HG02840 (cell line): ENCODE results near the gene C19orf25.

Experiments
- ATAC-seq: cut with Tn5 transposase; IDR thresholded peaks from one replicate; pipeline ENCODE4 v1.9.1; 2021; ENCODE audit warnings: mild to moderate bottlenecking, moderate library complexity, moderate number of reproducible peaks; ENCODE audit not compliant: unreplicated experiment, low FRiP score

Gene C19orf25

DNA sequence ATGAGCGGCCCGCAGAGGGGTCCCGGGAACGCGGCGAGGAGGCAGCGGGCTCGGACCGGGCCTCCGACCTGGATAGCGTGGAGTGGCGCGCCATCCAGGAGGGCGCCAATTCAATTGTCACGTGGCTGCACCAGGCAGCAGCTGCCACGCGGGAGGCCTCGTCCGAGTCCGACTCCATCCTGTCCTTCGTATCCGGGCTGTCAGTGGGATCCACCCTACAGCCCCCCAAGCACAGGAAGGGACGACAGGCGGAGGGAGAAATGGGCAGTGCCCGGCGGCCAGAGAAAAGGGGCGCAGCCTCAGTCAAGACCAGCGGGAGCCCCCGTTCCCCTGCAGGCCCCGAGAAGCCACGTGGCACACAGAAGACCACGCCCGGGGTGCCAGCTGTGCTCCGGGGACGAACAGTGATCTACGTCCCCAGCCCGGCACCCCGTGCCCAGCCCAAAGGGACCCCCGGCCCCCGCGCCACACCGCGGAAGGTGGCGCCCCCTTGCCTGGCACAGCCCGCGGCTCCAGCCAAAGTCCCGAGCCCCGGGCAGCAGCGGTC is 10.7 kb downstream of the C19orf25 start:
- ATAC-seq = no peak

DNA sequence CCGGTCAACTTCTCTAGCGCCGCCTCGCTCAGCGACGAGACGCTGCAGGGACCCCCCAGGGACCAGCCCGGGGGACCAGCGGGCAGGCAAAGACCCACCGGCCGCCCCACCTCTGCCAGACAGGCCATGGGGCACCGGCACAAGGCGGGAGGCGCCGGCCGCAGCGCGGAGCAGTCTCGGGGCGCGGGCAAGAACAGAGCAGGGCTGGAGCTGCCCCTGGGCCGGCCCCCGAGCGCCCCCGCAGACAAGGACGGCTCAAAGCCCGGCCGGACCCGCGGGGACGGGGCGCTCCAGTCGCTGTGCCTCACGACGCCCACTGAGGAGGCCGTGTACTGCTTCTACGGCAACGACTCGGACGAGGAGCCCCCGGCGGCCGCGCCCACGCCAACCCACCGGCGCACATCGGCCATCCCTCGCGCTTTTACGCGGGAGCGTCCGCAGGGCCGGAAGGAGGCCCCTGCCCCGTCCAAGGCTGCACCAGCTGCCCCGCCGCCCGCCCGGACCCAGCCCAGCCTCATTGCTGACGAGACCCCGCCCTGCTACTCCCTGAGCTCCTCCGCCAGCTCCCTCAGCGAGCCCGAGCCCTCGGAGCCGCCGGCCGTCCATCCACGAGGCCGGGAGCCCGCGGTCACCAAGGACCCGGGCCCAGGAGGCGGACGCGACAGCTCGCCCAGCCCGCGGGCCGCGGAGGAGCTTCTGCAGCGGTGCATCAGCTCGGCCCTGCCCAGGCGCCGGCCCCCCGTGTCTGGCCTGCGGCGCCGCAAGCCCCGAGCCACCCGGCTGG is 11.3 kb downstream of the C19orf25 start:
- no peak for ATAC-seq

DNA sequence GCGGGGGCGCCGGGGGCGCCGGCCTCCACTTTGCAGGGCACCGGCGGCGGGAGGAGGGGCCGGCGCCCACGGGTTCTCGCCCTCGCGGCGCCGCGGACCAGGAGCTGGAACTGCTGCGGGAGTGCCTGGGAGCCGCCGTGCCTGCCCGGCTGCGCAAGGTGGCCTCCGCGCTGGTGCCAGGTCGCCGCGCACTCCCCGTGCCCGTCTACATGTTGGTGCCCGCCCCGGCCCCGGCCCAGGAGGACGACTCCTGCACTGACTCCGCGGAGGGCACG is 11.9 kb downstream of the C19orf25 start:
- no peak for ATAC-seq

DNA sequence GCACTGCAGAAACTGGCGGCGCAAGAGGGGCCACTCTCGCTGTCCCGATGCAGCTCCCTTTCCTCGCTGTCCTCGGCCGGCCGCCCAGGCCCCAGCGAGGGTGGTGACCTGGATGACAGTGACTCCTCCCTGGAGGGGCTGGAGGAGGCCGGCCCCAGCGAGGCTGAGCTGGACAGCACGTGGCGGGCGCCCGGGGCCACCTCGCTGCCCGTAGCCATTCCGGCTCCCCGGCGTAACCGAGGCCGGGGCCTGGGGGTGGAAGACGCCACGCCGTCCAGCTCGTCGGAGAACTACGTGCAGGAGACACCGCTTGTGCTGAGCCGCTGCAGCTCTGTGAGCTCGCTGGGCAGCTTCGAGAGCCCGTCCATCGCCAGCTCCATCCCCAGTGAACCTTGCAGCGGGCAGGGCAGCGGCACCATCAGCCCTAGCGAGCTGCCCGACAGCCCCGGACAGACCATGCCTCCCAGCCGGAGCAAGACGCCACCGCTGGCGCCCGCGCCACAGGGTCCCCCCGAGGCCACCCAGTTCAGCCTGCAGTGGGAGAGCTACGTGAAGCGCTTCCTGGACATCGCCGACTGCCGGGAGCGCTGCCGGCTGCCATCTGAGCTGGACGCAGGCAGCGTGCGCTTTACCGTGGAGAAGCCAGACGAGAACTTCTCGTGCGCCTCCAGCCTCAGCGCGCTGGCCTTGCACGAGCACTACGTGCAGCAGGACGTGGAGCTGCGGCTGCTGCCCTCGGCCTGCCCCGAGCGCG is 12.4 kb downstream of the C19orf25 start:
- no peak for ATAC-seq

- no peak for ATAC-seq
Measured at GRCh38 chr19:1466018-1466460, 13.0 kb downstream of the C19orf25 start.

DNA sequence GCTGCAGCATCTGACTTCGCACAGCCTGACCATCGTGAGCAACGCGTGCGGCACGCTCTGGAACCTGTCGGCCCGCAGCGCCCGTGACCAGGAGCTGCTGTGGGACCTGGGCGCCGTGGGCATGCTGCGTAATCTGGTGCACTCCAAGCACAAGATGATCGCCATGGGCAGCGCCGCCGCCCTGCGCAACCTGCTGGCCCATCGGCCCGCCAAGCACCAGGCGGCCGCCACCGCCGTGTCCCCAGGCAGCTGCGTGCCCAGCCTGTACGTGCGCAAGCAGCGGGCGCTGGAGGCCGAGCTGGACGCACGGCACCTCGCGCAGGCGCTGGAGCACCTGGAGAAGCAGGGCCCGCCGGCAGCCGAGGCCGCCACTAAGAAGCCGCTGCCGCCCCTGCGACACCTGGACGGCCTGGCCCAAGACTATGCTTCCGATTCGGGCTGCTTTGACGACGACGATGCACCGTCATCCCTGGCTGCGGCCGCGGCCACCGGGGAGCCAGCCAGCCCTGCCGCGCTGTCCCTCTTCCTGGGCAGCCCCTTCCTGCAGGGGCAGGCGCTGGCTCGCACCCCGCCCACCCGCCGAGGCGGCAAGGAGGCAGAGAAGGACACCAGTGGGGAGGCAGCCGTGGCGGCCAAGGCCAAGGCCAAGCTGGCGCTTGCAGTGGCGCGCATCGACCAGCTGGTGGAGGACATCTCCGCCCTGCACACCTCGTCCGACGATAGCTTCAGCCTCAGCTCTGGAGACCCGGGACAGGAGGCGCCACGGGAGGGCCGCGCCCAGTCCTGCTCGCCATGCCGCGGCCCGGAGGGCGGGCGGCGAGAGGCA is 13.6 kb downstream of the C19orf25 start:
- no peak for ATAC-seq

DNA sequence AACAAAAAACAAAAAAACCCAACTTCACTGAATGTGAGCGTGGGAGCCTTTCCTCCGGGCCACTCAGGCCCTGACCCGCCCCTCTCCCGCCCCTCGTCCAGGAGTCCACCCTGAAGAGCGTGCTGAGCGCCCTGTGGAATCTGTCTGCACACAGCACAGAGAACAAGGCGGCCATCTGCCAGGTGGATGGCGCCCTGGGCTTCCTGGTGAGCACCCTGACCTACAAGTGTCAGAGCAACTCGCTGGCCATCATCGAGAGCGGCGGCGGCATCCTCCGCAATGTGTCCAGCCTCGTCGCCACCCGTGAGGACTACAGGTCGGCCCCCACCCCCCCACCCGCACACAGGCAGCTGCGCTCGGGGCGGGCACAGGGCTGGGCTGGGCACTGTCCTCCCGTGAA is 17.2 kb downstream of the C19orf25 start:
- no peak for ATAC-seq

GRCh38 chr19:1460033-1460995 is 18.7 kb downstream of the C19orf25 start:
- ATAC-seq = no peak

GRCh38 chr19:1459479-1459878 is 19.5 kb downstream of the C19orf25 start:
- ATAC-seq = no peak

GRCh38 chr19:1457892-1458291 is 21.1 kb downstream of the C19orf25 start:
- ATAC-seq = no peak

- ATAC-seq = no peak
Measured at GRCh38 chr19:1457031-1457739, 21.8 kb downstream of the C19orf25 start.

- no peak for ATAC-seq
Measured at GRCh38 chr19:1456121-1456900, 22.7 kb downstream of the C19orf25 start.

DNA sequence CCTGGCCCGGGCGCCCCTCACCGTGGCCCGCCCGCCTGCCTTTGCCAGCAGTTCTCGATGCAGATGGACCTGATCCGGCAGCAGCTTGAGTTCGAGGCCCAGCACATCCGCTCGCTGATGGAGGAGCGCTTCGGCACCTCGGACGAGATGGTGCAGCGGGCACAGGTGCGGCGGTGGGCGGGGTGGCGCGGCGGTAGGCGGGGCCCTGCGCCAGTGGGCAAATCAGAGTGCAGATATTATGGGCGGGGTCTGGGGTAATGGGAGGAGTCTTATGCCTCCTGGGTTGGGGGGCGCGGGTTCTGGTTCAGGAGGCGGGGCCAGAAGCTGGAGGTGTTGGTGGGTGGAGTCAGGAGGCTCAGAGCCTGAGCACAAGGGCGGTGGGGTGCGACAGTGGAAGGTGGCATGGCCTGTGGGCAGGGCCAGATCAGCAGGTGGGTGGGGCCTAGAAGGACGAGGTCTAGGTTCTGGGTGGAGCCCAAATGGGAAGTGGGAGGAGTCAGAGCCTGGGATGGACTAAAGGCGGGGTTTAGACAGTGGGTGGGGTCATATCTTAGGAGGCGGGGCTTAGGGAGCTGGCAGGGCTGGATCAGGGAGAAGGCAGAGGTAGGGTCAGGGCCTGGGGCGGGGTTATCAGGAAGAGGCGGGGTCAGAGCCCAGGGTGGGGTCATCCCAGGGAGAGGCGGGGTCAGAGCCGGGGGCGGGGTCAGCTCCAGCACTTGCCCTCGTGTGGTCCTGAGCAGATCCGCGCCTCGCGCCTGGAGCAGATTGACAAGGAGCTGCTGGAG is 23.5 kb downstream of the C19orf25 start:
- ATAC-seq = no peak

GRCh38 chr19:1455002-1455335 is 24.0 kb downstream of the C19orf25 start:
- ATAC-seq = no peak

DNA sequence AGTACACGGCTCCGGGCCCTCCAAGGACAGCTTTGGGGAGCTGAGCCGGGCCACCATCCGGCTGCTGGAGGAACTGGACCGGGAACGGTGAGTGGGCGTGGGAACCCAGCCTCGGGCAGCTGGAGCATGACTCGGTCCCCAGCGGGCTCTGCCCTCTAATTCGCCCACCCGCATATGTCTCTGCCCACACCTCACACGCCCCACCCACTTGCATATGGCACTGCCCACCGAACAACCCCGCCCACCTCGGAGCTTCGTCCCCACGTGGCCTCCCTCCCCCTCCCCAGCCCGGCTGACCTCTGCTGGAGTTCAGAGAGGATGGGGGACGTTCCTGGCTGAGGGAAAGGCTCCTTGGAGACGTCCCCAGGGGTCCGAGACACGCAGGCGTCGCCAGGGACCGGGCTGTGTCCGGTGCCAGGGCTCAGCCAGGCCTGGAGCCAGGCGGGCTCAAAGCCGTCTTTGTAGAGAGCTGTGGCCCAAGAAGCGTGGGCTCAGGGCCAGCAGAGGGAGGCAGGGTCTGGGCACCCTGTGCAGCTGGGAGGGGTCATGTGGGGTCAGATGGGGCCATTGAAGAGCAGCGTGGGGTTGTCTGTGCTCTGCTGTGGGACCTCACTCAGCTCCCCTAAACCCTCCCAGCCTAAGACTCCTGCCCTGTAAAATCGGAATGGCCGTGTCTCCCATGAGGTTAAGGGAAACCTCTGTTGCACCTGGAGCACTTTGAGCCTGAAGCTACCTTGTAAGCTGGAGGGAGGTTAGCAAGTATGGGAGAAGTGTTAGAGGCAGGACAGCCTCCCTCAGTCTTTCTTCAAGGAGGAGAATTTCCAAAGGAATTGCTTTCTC is 25.3 kb downstream of the C19orf25 start:
- no peak for ATAC-seq

DNA sequence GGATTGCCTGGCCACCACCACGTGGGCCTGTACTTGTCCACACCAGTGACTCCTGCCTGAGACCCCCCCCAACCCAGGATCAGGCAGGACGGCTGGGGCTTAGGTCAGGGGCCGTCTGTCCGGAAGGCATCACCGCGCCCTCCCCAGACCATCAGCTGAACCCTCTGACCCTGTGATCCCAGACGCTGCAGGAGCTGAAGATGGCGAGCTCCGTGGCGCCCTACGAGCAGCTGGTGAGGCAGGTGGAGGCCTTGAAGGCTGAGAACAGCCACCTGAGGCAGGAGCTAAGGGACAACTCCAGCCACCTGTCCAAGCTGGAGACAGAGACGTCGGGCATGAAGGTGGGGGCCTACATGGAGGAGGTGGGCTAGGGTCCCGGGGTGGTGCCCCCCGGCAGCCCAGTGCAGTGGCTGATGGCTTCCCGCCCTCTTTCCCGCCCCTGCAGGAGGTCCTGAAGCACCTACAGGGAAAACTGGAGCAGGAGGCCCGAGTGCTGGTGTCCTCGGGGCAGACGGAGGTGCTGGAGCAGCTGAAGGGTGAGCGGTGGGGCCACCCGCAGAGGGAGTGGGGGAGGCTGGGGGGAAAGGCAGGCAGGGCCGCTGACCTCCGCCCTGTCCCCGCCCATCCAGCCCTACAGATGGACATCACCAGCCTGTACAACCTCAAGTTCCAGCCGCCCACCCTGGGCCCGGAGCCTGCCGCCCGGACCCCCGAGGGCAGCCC is 26.1 kb downstream of the C19orf25 start:
- no peak for ATAC-seq
